ENCODE data around the gene FKBP14.

DNA sequence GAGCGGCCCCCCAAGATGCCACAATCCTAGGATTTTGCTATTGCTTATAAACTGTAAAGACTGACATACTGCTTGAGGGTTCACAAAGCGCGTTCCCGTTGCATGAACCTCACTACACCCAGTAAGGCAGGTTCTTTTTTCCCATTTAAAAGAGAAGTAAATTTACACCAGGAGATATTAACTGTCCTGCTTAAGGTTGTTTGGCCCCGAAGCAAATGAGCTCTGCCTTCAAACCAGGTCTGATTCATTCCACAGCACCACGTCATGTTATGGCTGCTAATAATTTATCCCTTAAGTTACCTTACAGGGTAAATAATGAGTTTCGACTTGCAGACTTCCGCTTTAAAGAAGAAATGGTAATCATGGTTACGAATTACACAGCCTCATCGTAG is 559 bp upstream of the FKBP14 start:
- TF ChIP-seq GATA2 (IDR thresholded peaks at IDR 0.05; ENCODE audit: low read depth, low read length) (no peak), GATA3 (IDR thresholded peaks at IDR 0.05; ENCODE audit: low read depth, low read length) (no peak)

All from SH-SY5Y (cell line).